ENCODE measurements around the gene NR6A1.

DNA sequence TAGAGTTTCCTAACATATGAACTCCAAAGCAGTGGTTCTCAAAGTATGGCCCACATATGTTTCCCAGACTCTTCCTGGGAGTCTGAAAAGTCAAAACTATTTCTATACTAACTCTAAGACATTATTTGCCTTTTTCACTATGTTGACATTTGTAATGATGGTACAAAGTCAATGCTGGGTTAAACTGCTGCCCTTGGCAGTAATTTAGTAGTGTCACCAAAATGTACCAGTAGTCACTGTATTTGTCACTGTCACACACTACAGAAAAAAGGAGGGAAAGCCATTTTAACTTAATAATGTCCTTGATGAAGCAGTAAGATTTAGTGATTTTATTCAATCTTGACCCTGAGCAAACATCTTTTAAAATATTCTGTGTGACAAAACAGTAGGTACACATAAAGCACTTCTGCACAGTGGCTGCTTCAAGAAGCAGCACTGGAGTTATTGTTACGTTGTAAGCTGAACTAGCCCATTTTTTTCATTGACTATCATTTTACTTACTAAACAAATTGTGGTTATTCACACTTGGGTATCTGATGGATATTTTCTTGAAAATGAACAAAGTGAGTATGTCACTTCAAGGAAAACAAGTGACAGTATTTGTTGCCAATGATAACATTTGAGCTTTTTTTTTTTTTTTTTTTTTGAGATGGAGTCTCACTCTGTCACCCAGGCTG lies 90.3 kb downstream of the NR6A1 start:
- TF ChIP-seq, protein P1, sequence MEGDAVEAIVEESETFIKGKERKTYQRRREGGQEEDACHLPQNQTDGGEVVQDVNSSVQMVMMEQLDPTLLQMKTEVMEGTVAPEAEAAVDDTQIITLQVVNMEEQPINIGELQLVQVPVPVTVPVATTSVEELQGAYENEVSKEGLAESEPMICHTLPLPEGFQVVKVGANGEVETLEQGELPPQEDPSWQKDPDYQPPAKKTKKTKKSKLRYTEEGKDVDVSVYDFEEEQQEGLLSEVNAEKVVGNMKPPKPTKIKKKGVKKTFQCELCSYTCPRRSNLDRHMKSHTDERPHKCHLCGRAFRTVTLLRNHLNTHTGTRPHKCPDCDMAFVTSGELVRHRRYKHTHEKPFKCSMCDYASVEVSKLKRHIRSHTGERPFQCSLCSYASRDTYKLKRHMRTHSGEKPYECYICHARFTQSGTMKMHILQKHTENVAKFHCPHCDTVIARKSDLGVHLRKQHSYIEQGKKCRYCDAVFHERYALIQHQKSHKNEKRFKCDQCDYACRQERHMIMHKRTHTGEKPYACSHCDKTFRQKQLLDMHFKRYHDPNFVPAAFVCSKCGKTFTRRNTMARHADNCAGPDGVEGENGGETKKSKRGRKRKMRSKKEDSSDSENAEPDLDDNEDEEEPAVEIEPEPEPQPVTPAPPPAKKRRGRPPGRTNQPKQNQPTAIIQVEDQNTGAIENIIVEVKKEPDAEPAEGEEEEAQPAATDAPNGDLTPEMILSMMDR (IDR thresholded peaks at IDR 0.05; ENCODE audit: insufficient read depth, low read length): no peak
- TF ChIP-seq POLR2AphosphoS5 (IDR thresholded peaks at IDR 0.05; ENCODE audit: low read depth) (no peak), GABPA (IDR thresholded peaks at IDR 0.05; ENCODE audit: low read depth) (no peak)
- TF ChIP-seq, protein P2, sequence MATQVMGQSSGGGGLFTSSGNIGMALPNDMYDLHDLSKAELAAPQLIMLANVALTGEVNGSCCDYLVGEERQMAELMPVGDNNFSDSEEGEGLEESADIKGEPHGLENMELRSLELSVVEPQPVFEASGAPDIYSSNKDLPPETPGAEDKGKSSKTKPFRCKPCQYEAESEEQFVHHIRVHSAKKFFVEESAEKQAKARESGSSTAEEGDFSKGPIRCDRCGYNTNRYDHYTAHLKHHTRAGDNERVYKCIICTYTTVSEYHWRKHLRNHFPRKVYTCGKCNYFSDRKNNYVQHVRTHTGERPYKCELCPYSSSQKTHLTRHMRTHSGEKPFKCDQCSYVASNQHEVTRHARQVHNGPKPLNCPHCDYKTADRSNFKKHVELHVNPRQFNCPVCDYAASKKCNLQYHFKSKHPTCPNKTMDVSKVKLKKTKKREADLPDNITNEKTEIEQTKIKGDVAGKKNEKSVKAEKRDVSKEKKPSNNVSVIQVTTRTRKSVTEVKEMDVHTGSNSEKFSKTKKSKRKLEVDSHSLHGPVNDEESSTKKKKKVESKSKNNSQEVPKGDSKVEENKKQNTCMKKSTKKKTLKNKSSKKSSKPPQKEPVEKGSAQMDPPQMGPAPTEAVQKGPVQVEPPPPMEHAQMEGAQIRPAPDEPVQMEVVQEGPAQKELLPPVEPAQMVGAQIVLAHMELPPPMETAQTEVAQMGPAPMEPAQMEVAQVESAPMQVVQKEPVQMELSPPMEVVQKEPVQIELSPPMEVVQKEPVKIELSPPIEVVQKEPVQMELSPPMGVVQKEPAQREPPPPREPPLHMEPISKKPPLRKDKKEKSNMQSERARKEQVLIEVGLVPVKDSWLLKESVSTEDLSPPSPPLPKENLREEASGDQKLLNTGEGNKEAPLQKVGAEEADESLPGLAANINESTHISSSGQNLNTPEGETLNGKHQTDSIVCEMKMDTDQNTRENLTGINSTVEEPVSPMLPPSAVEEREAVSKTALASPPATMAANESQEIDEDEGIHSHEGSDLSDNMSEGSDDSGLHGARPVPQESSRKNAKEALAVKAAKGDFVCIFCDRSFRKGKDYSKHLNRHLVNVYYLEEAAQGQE (IDR thresholded peaks at IDR 0.05; ENCODE audit: insufficient replicate concordance, low read depth): no peak

All from HL-60 (cell line).